NCI-H2227 treated with DMSO at 0.1 percent for 48 hours (cell line): ENCODE measurements around the gene CAMK2B.
A peak's percentile ranks its signal among the peaks of the same experiment; 100 is the strongest.

Experiments
- DNase-seq: peaks from one replicate; lab custom pipeline; 2025; lab: John Stamatoyannopoulos, UW

CAMK2B gene

DNA sequence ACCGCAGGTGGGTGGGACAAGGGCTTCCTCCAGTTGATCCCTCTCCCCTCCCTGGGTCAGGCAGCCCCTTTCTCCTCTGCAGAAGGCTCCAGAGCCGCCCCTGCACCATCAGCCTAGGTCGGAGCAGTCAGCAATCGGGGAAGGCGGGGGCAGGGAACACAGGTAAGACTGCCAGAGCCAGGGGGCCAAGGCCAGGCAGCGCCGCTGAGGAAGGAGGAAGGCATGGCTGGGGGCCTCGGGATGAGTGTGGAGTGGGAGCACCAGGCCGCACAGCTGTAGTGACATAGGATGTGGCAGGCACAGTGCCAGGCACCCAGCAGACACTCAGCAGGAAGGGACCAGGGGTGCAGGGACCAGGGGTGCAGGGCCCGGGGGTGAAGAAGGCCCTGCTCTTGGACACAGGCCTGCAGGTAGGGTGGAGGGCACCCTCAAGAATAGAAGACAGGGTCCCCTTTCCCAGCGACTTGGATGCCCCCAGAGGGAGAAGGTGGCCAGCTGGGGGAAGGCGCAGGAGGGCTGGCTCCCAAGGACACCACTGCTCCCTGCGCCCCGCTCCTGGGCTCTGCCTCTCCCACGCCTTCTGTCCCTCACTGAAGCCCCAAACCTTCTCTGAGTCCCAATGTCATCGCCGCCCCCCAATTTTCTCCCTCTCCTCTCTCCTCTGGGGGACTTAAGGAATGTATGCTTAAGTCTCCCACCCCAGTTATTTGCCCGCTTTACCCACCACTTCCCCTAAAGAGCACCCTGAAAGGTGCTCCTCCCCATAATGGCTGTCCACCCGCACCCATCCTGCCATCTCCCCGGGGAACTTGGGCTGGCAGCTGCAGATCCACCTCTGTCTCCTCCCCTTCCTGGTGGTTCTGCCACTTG, 38.5 kb downstream of the CAMK2B start:
- DNase-seq, result no peak

GRCh38 chr7:44286182-44286617, 39.2 kb downstream of the CAMK2B start:
- no peak for DNase-seq

GRCh38 chr7:44285561-44285960, 39.8 kb downstream of the CAMK2B start:
- DNase-seq, result no peak

DNA sequence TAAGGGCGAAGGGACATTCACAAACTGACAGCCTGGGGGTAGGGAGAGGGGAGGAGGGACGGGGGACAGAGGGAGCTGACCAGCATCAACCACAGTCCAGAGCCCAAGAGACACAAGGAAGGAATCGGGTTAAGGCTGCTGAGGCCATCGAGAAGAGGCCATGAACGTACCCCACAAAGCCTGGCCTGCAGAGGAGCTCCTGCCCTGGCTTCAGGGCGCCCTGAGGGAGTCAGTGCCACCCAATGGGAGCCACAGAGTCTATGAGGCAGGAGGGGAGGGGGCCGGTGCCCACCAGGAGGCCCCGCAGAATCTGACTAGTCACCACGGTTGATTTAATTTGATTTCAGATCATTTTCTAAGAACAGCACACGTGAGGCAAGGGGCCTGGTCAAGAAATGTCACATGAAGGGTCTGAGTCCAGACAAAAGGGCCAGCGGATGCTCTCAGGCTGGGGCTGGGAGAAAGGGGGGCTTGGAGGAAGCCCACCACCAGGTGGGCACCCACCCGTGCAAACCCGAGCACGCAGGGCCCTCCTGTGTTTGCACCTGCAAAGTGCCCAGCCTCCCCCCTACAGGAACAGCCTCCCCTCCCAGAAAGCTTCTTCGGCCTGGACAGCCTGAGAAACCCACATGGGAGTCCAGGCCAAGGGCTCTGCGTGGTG, 40.4 kb downstream of the CAMK2B start:
- no peak for DNase-seq

- no peak for DNase-seq
Measured at GRCh38 chr7:44284216-44284615, 41.2 kb downstream of the CAMK2B start.

- no peak for DNase-seq
Measured at GRCh38 chr7:44283381-44284211, 41.8 kb downstream of the CAMK2B start.

DNA sequence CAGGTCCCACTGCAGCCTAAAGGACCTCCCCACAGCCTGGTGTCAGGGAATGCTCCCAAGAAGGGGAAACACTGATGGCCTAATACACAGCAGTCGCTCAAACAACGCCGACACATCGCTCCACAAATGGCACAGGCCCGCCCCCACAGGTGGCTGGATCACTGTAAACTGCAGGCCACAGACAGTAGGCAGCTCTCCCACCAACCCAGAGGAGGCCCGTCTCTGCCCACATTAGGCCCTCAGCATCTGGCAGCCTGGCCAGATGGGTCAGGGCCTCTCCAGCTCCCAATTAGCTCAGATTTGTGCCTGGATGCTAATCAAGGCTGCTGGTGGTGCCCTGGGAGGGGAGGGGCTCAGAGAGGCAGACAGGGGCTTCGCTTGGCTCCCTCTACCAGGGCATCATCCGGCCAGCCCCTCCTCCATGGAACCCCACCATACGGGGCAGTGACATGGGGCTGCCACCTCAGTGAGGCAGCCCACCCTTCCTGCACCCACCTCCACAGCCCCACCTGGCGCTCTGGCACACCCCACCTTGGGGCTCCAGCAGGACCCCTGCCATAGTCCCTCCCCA, 42.7 kb downstream of the CAMK2B start:
- DNase-seq, result no peak

DNA sequence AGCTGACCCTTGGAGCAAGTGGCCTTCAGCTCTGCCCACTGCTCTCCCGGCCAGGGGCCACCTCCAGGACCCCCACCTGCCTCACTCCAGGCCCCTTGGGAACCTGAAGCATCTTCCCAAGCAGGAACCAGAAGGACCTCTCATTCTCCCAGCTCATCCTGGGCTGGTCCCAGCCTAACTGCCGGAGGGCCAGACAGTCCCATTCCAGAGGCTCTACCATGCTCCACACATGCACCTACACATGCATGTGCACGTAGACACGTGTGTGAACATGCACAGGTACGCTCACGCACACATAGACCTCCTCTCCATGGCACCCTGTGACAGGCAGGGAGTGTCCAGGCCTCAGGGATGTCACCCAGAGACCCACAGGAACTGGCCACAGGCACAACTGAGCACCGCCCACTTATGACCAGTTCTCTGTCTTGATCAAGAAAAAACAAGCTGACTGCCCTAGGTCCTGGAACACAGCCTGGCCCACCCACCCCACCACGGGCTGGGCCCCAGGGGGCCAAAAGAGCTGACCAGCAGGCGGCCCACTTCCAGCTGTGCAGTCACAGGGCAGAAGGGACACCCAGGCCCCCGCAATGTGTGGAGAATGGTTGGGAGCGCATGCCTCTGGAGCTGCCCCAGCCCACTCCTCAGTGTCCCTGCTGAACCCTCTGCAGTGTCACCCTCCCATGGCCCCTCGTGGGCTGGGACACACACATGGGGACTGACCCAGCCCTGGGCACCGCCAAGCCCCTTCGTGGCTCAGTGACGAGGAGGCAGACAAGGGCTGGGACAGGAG, 43.4 kb downstream of the CAMK2B start:
- DNase-seq, result no peak

- DNase-seq, result no peak
Measured at GRCh38 chr7:44280993-44281721, 44.2 kb downstream of the CAMK2B start.

GRCh38 chr7:44280636-44280992, 44.8 kb downstream of the CAMK2B start:
- no peak for DNase-seq

- no peak for DNase-seq
Measured at GRCh38 chr7:44279731-44280505, 45.5 kb downstream of the CAMK2B start.

DNA sequence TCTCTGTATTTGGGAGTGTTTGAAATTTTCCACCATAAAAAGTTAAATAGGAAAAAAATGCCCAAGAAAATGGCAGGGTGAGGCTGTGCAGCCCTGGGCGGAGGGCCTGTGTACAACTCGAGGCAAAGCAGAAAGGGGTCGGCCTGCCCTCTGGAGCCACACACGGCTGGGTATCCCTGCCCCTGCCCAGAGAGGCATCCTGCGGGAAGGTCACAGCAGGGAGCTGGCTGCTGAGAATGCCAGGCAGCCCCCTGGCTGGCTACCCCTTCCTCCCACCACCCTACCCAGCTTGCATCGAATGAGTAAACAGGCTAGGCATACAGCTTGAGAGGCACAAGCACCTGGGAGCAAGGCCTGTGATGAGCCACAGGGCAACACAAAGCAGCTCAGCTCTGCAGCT, 46.1 kb downstream of the CAMK2B start:
- DNase-seq, result no peak

DNA sequence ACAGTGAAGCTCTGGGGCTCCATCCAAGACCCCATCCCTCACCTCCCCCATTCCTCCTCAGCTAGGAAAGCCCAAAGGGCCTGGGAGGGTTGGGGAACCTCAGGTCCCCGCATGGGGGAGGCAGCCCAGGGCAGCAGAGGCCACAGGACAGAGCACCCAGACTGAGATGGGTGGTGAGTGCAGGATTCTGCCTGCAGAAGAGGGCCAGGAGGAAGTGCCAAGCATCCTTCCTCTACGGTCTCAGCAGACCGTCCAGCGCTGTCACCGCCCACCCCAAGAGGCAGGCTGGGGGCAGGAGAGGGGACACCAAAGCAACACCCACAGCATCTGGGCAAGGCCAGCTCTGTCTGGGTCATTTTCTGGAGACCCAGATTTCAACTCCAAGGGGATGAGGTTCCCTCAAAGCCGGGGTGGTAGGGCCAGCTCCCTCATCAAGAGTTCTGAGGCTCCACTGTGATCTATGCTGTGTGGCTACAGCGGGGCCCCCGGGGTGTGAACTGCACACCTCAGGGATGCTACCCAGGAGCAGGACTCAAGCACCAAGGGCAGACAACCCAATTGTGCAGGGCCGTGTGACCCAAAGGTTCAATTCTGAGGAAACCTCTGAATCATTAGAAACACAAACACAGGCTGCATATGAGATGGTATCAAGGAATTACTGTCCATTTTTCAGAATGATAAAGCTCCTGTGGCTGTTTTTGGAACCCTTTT, 46.8 kb downstream of the CAMK2B start:
- no peak for DNase-seq

DNA sequence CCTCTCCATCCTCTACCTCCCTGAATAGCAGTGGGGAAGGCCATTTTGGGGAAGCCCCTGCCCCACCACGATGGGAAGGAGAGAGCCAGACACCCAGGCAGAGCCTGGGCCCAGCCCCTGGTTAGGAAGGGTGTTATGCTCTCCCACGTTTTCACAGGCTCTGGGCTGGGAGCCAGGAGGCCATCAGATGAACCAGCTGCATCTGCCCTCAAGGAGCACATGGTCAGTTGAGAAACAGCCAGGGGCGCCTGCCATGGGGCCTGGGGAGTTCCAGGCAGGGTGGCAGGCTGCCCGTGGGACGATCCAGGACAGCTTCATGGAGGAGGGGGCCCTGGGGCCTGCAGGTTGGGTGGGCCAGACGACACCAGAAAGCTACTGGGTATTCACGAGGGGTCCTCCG, 47.5 kb downstream of the CAMK2B start:
- no peak for DNase-seq

DNA sequence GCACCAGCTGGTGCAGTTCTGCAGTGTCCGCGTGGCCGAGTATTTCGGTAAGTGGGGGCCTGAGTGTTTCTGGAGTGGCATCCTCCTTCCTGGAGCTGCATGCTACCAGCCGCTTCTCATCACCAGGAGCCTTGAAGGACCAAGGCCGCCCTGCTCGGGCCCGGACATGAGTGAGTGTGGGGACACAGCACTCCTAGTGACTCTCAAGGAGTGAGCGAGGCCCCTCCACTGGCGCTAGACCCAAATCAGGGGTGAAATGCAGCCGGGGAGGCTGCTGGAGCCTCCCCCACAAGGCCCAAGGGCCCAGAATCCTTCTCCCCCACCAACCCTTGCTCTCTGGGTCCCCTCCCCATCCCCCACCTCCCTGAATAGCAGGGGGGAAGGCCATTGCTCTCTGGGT, 48.0 kb downstream of the CAMK2B start:
- no peak for DNase-seq

- DNase-seq, result no peak
Measured at GRCh38 chr7:44276571-44277221, 48.7 kb downstream of the CAMK2B start.

- peak; percentile 38 for DNase-seq
Measured at GRCh38 chr7:44275957-44276570, 49.3 kb downstream of the CAMK2B start.

- no peak for DNase-seq
Measured at GRCh38 chr7:44275146-44275545, 50.2 kb downstream of the CAMK2B start.
